GM12892 (cell line): ENCODE results near the gene LSM10.

Source experiments
- POLR2A ChIP-seq: IDR thresholded peaks from 2 replicates; pipeline ENCODE4 v1.6.1; 2011; ENCODE audit warnings: low read depth, low read length, control low read depth
- POLR2AphosphoS5 ChIP-seq: IDR thresholded peaks from 2 replicates; pipeline ENCODE4 v1.6.1; 2011; ENCODE audit warnings: low read depth, low read length, control low read depth
- TAF1 ChIP-seq: IDR thresholded peaks from 2 replicates; pipeline ENCODE4 v1.6.1; 2011; ENCODE audit warnings: low read depth, mild to moderate bottlenecking, control low read depth, low read length, borderline replicate concordance

DNA sequence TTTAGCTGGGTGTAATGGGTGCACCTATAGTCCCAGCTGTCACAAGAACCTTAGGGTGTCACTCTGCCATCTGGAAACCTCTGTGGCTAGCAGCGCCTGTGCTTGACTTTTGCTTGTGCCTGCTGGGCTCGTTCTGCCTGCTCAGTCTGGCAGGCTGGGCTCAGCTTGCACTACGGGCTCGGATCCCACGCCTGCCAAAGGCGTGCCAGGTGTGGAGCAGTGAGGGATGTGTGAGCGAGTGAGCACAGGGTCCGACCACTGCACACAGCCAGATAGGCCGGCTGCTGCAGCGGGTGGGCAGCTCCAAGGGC, 2.8 kb upstream of the LSM10 start:
- no peak for TF ChIP-seq POLR2A
- TF ChIP-seq TAF1 = no peak
- TF ChIP-seq POLR2AphosphoS5 = no peak
